PC-3 (cell line): ENCODE measurements around the gene CLSTN1. TPM values are rescaled to one million over a fixed set of nuclear protein-coding genes. Genes with fewer than 3 reads are reported as not detected.

Source experiments
- ATAC-seq: fragments of 200-7000 bp; cut with Tn5 transposase; 2 replicates; pipeline ENCODE4 v1.9.1; 2020; ENCODE audit warnings: mild to moderate bottlenecking, moderate library complexity
- BruUV-seq: library from RNA; stranded (reverse); fragments of 400-500 nt; replicated peaks from 2 replicates; lab custom pipeline; 2021; lab: Mats Ljungman, UMichigan
- CTCF ChIA-PET: fragments of 300-600 bp; sonication (Branson Sonifier 250); formaldehyde crosslinking; loops from one replicate; lab custom pipeline; 2022; ENCODE audit warnings: antibody characterized with exemption; lab: Charles Lee
- POLR2A ChIA-PET: fragments of 300-600 bp; sonication (Branson Sonifier 250); formaldehyde crosslinking; loops from one replicate; lab custom pipeline; 2022; ENCODE audit warnings: antibody characterized with exemption; ENCODE audit not compliant: unreplicated experiment; lab: Charles Lee
- DNase-seq: peaks from one replicate; pipeline ENCODE4 v3.0.0-alpha.2; 2015
- H2AFZ ChIP-seq: fragments of 300-600 bp; sonication (generic); 2 replicates; pipeline ENCODE4 v1.6.0; 2016; ENCODE audit warnings: antibody characterized with exemption, low read length
- H3F3A ChIP-seq: fragments of 300-600 bp; sonication (generic); one replicate; pipeline ENCODE4 v1.6.0; 2017; ENCODE audit warnings: antibody characterized with exemption, low read length, control low read depth, mild to moderate bottlenecking; ENCODE audit not compliant: unreplicated experiment
- H3K27ac ChIP-seq: fragments of 300-600 bp; sonication (generic); 2 replicates; pipeline ENCODE4 v1.5.1; 2016; ENCODE audit warnings: mild to moderate bottlenecking, low read length
- H3K27me3 ChIP-seq: fragments of 300-600 bp; sonication (generic); 2 replicates; pipeline ENCODE4 v1.6.1; 2016; ENCODE audit warnings: low read length, mixed read lengths
- H3K36me3 ChIP-seq: fragments of 300-600 bp; sonication (generic); 2 replicates; pipeline ENCODE4 v1.6.1; 2016; ENCODE audit warnings: low read depth, mixed run types, low read length, mixed read lengths
- H3K4me1 ChIP-seq: fragments of 300-600 bp; sonication (generic); 2 replicates; pipeline ENCODE4 v1.5.1; 2016; ENCODE audit warnings: low read length; ENCODE audit not compliant: insufficient read depth
- H3K4me2 ChIP-seq: fragments of 300-600 bp; sonication (generic); 2 replicates; pipeline ENCODE4 v1.6.0; 2016; ENCODE audit warnings: low read length
- H3K4me3 ChIP-seq: fragments of 300-600 bp; sonication (generic); 2 replicates; pipeline ENCODE4 v1.5.1; 2016; ENCODE audit warnings: mild to moderate bottlenecking, low read length, mixed read lengths
- H3K79me2 ChIP-seq: fragments of 300-600 bp; sonication (generic); 2 replicates; pipeline ENCODE4 v1.6.1; 2017; ENCODE audit warnings: low read length, mixed read lengths
- H3K9ac ChIP-seq: fragments of 300-600 bp; sonication (generic); 2 replicates; pipeline ENCODE4 v1.6.0; 2016; ENCODE audit warnings: mild to moderate bottlenecking, low read length
- H3K9me2 ChIP-seq: fragments of 300-600 bp; sonication (generic); replicated peaks from 2 replicates; pipeline ENCODE4 v1.6.1; 2016; ENCODE audit warnings: mixed run types, low read length, mixed read lengths
- H3K9me3 ChIP-seq: fragments of 300-600 bp; sonication (generic); 2 replicates; pipeline ENCODE4 v1.6.1; 2016; ENCODE audit warnings: low read length, mixed read lengths
- H4K20me1 ChIP-seq: fragments of 300-600 bp; sonication (generic); 2 replicates; pipeline ENCODE4 v1.6.1; 2016; ENCODE audit warnings: low read length, mixed read lengths
- CTCF ChIP-seq: fragments of 300-600 bp; sonication (generic); conservative IDR thresholded peaks from 2 replicates; pipeline ENCODE4 v1.5.1; 2017; ENCODE audit warnings: antibody characterized with exemption, low read depth, mild to moderate bottlenecking, low read length
- EZH2 ChIP-seq: fragments of 300-600 bp; sonication (generic); IDR thresholded peaks from one replicate; pipeline ENCODE4 v1.6.1; 2017; ENCODE audit warnings: antibody characterized with exemption, mild to moderate bottlenecking, low read length; ENCODE audit not compliant: unreplicated experiment
- EZH2phosphoT487 ChIP-seq: fragments of 300-600 bp; sonication (generic); IDR thresholded peaks from 2 replicates; pipeline ENCODE4 v1.6.1; 2018; ENCODE audit warnings: mild to moderate bottlenecking, antibody characterized with exemption, low read length, borderline replicate concordance
- intact Hi-C: fragments of 100-400 bp; cut with micrococcal nuclease; formaldehyde crosslinking; loops from 2 replicates; pipeline ENCODE4 v1.9.0; 2023
- total RNA-seq: library from RNA; depleted of rRNA; stranded (reverse); fragments of >200 nt; gene quantifications from 2 replicates; pipeline ENCODE4 v1.2.3, GENCODE V29; 2014

Gene CLSTN1
- total RNA-seq, 1 experiment from 2014 or later: 98.3 TPM

GRCh38 chr1:9723068-9723805 lies 100.5 kb downstream of the CLSTN1 start:
- no peak overlapping the region for H3K4me2 ChIP-seq
- no peaks in the 10 kb centered on the region for H3K9me3 ChIP-seq
- no peaks in the 10 kb centered on the region for H3F3A ChIP-seq
- H3K4me3 ChIP-seq: no peak overlapping the region
- no peak for TF ChIP-seq EZH2phosphoT487
- no peak for TF ChIP-seq CTCF
- no peak for TF ChIP-seq EZH2
- H3K36me3 ChIP-seq: peaks cover 14% of the 10 kb centered on the region; the same call in 1 of the 2 replicates
- intact Hi-C loops: no loop called here
- no peaks in the 10 kb centered on the region for H4K20me1 ChIP-seq
- ChIA-PET POLR2A (no interaction called here), CTCF (no interaction called here)
- ATAC-seq (no peak), DNase-seq (no peak)
- H3K4me1 ChIP-seq: peaks cover 15% of the 10 kb centered on the region
- H2AFZ ChIP-seq: no peak overlapping the region
- no peak overlapping the region for H3K27ac ChIP-seq
- no peak overlapping the region for H3K9ac ChIP-seq
- no TSS peak for BruUV-seq
- H3K79me2 ChIP-seq: no peaks in the 10 kb centered on the region
- H3K9me2 ChIP-seq: no peaks in the 10 kb centered on the region
- no peaks in the 10 kb centered on the region for H3K27me3 ChIP-seq

DNA sequence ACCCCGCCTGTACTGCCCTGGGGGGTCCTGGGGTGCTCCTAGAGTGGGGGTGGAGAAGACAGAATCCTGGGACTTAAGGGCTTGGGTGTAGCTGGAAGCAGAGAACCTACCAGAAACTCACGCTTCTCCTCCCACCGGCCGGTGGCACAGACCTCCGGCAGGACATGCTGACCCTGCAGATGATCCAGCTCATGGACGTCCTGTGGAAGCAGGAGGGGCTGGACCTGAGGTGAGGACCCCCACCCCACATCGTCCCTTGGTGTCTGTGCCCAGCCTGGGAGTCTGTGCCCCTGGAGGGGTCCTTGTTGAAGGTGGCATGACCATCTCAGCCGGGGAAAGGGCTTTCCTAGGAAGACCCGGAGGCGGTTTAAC lies 101.4 kb downstream of the CLSTN1 start:
- intact Hi-C loops: no loop called here
- Histone ChIP-seq H3K4me3 (no peak overlapping the region), H4K20me1 (no peaks in the 10 kb centered on the region), H3K4me2 (no peak overlapping the region), H2AFZ (no peak overlapping the region), H3F3A (no peaks in the 10 kb centered on the region), H3K9me2 (no peaks in the 10 kb centered on the region), H3K27ac (no peak overlapping the region), H3K4me1 (peaks cover 18% of the 10 kb centered on the region), H3K9me3 (no peaks in the 10 kb centered on the region), H3K36me3 (peaks cover 14% of the 10 kb centered on the region; the same call in 1 of the 2 replicates), H3K9ac (no peak overlapping the region), H3K79me2 (no peaks in the 10 kb centered on the region), H3K27me3 (no peaks in the 10 kb centered on the region)
- no TSS peak for BruUV-seq
- CTCF ChIA-PET: no interaction called here
- DNase-seq (no peak), ATAC-seq (no peak)
- POLR2A ChIA-PET: no interaction called here
- TF ChIP-seq EZH2phosphoT487 (no peak), CTCF (no peak), EZH2 (no peak)
